Activated T-helper 17 cell treated with anti-CD3 and anti-CD28 coated beads, Interleukin-2, amount 50 U/mL, for 72 hours (primary cell): ENCODE data around the gene E4F1. TPM values are rescaled to one million over a fixed set of nuclear protein-coding genes. Genes with fewer than 3 reads are reported as not detected.

Experiments
- ATAC-seq: fragments of 150-1000 bp; cut with Tn5 transposase; replicated peaks from 2 replicates; pipeline ENCODE4 v1.10.0; 2021; ENCODE audit warnings: mild to moderate bottlenecking, moderate library complexity
- H3K27ac Mint-ChIP-seq: one replicate; pipeline ENCODE4 v1.8.0; 2022; ENCODE audit warnings: mixed read lengths
- H3K27me3 Mint-ChIP-seq: one replicate; pipeline ENCODE4 v1.8.0; 2022; ENCODE audit warnings: mixed read lengths
- H3K36me3 Mint-ChIP-seq: one replicate; pipeline ENCODE4 v1.8.0; 2022; ENCODE audit warnings: low read depth, mild to moderate bottlenecking, mixed read lengths
- H3K4me1 Mint-ChIP-seq: one replicate; pipeline ENCODE4 v1.8.0; 2022; ENCODE audit warnings: mixed read lengths
- H3K4me3 Mint-ChIP-seq: one replicate; pipeline ENCODE4 v1.8.0; 2022; ENCODE audit warnings: mild to moderate bottlenecking, mixed read lengths
- H3K9me3 Mint-ChIP-seq: one replicate; pipeline ENCODE4 v1.8.0; 2022; ENCODE audit warnings: mixed read lengths
- total RNA-seq, 2 donors: library from RNA; stranded (reverse); gene quantifications; one replicate each; pipeline ENCODE4 v1.2.3, GENCODE V29; 2022

Gene E4F1
- total RNA-seq, 2 donors from 2014 or later: 20.1 to 22.8 TPM

GRCh38 chr16:2207872-2208271, 15.5 kb upstream of the E4F1 start:
- no peaks in the 10 kb centered on the region for H3K27me3 Mint-ChIP-seq
- H3K9me3 Mint-ChIP-seq: no peaks in the 10 kb centered on the region
- peaks cover 35% of the 10 kb centered on the region for H3K36me3 Mint-ChIP-seq
- H3K4me1 Mint-ChIP-seq: peaks cover 17% of the 10 kb centered on the region
- ATAC-seq: no peak
- peak overlapping the region; percentile 80 for H3K4me3 Mint-ChIP-seq
- no peak overlapping the region for H3K27ac Mint-ChIP-seq

GRCh38 chr16:2208308-2208707, 15.1 kb upstream of the E4F1 start:
- H3K4me3 Mint-ChIP-seq: no peak overlapping the region
- no peak overlapping the region for H3K27ac Mint-ChIP-seq
- no peaks in the 10 kb centered on the region for H3K27me3 Mint-ChIP-seq
- H3K4me1 Mint-ChIP-seq: peaks cover 17% of the 10 kb centered on the region
- H3K36me3 Mint-ChIP-seq: peaks cover 39% of the 10 kb centered on the region
- H3K9me3 Mint-ChIP-seq: no peaks in the 10 kb centered on the region
- ATAC-seq: no peak

- no peak for ATAC-seq
- no peak overlapping the region for H3K27ac Mint-ChIP-seq
- no peaks in the 10 kb centered on the region for H3K9me3 Mint-ChIP-seq
- H3K36me3 Mint-ChIP-seq: peaks cover 44% of the 10 kb centered on the region
- H3K4me1 Mint-ChIP-seq: peaks cover 17% of the 10 kb centered on the region
- no peaks in the 10 kb centered on the region for H3K27me3 Mint-ChIP-seq
- no peak overlapping the region for H3K4me3 Mint-ChIP-seq
These were observed 14.6 kb upstream of the E4F1 start for GRCh38 chr16:2208772-2209171.

GRCh38 chr16:2209258-2210008, 14.0 kb upstream of the E4F1 start:
- Mint-ChIP-seq H3K27ac (no peak overlapping the region), H3K4me1 (peaks cover 15% of the 10 kb centered on the region), H3K27me3 (no peaks in the 10 kb centered on the region)

GRCh38 chr16:2210009-2210332, 13.4 kb upstream of the E4F1 start:
- peaks cover 12% of the 10 kb centered on the region for H3K4me1 Mint-ChIP-seq
- H3K9me3 Mint-ChIP-seq: no peaks in the 10 kb centered on the region
- H3K27ac Mint-ChIP-seq: no peak overlapping the region
- no peaks in the 10 kb centered on the region for H3K27me3 Mint-ChIP-seq
- no peak overlapping the region for H3K4me3 Mint-ChIP-seq
- no peak for ATAC-seq
- peaks cover 44% of the 10 kb centered on the region for H3K36me3 Mint-ChIP-seq

More at GRCh38 chr16:2209258-2210008, 14.0 kb upstream of the E4F1 start:
- Mint-ChIP-seq H3K9me3 (no peaks in the 10 kb centered on the region), H3K36me3 (peaks cover 44% of the 10 kb centered on the region), H3K4me3 (no peak overlapping the region)
- ATAC-seq: no peak

GRCh38 chr16:2210386-2211365, 12.7 kb upstream of the E4F1 start, which contains the start of gene BRICD5:
Gene BRICD5, minus strand, starts transcription at chr16:2210863. Its CDS starts 30 bp downstream, at chr16:2210833.
- Mint-ChIP-seq H3K4me1 (peaks cover 12% of the 10 kb centered on the region), H3K27me3 (no peaks in the 10 kb centered on the region), H3K4me3 (peak within 1 kb of the TSS; percentile 89), H3K27ac (no peak within 1 kb of the TSS), H3K36me3 (peaks cover 44% of the 10 kb centered on the region), H3K9me3 (no peaks in the 10 kb centered on the region)
- ATAC-seq: no peak

- Mint-ChIP-seq H3K27me3 (no peaks in the 10 kb centered on the region), H3K36me3 (peaks cover 36% of the 10 kb centered on the region), H3K9me3 (no peaks in the 10 kb centered on the region), H3K4me3 (peak overlapping the region; percentile 89), H3K4me1 (peaks cover 12% of the 10 kb centered on the region), H3K27ac (no peak overlapping the region)
- no peak for ATAC-seq
These were observed 11.5 kb upstream of the E4F1 start for GRCh38 chr16:2211923-2212347.

- Mint-ChIP-seq H3K36me3 (peaks cover 30% of the 10 kb centered on the region), H3K4me3 (peak overlapping the region; percentile 89), H3K4me1 (peaks cover 7% of the 10 kb centered on the region), H3K27me3 (no peaks in the 10 kb centered on the region), H3K27ac (no peak overlapping the region), H3K9me3 (no peaks in the 10 kb centered on the region)
- no peak for ATAC-seq
These were observed 10.7 kb upstream of the E4F1 start for GRCh38 chr16:2212362-2213324.

- no peak for ATAC-seq
- H3K9me3 Mint-ChIP-seq: no peaks in the 10 kb centered on the region
- H3K4me3 Mint-ChIP-seq: peak overlapping the region; percentile 89
- peaks cover 6% of the 10 kb centered on the region for H3K4me1 Mint-ChIP-seq
- H3K27me3 Mint-ChIP-seq: no peaks in the 10 kb centered on the region
- peak overlapping the region; percentile 73 for H3K27ac Mint-ChIP-seq
- H3K36me3 Mint-ChIP-seq: peaks cover 21% of the 10 kb centered on the region
These were observed 9.3 kb upstream of the E4F1 start for GRCh38 chr16:2213817-2214718.

GRCh38 chr16:2214719-2214968, 8.7 kb upstream of the E4F1 start, which contains the start of gene PGP:
Gene PGP, minus strand, starts transcription at chr16:2214840. Its CDS starts 63 bp downstream, at chr16:2214777.
- H3K27me3 Mint-ChIP-seq: no peaks in the 10 kb centered on the region
- peaks cover 21% of the 10 kb centered on the region for H3K36me3 Mint-ChIP-seq
- peak within 1 kb of the TSS; percentile 89 for H3K4me3 Mint-ChIP-seq
- ATAC-seq: no peak
- peak within 1 kb of the TSS; percentile 73 for H3K27ac Mint-ChIP-seq
- H3K9me3 Mint-ChIP-seq: no peaks in the 10 kb centered on the region
- H3K4me1 Mint-ChIP-seq: peaks cover 6% of the 10 kb centered on the region

- H3K9me3 Mint-ChIP-seq: no peaks in the 10 kb centered on the region
- no peak for ATAC-seq
- H3K36me3 Mint-ChIP-seq: peaks cover 21% of the 10 kb centered on the region
- H3K27me3 Mint-ChIP-seq: no peaks in the 10 kb centered on the region
- peaks cover 6% of the 10 kb centered on the region for H3K4me1 Mint-ChIP-seq
- no peak overlapping the region for H3K27ac Mint-ChIP-seq
- H3K4me3 Mint-ChIP-seq: peak overlapping the region; percentile 80
These were observed 7.1 kb upstream of the E4F1 start for GRCh38 chr16:2216330-2216729.

- peak overlapping the region; percentile 78 for H3K27ac Mint-ChIP-seq
- H3K4me3 Mint-ChIP-seq: peak overlapping the region; percentile 80
- no peaks in the 10 kb centered on the region for H3K27me3 Mint-ChIP-seq
- H3K36me3 Mint-ChIP-seq: peaks cover 8% of the 10 kb centered on the region
- peak; percentile 10 for ATAC-seq
- H3K4me1 Mint-ChIP-seq: no peaks in the 10 kb centered on the region
- H3K9me3 Mint-ChIP-seq: no peaks in the 10 kb centered on the region
These were observed 623 bp downstream of the E4F1 start for GRCh38 chr16:2223942-2224486.

GRCh38 chr16:2226245-2226793, 2.9 kb downstream of the E4F1 start:
- H3K36me3 Mint-ChIP-seq: peaks cover 20% of the 10 kb centered on the region
- H3K9me3 Mint-ChIP-seq: no peaks in the 10 kb centered on the region
- H3K4me1 Mint-ChIP-seq: no peaks in the 10 kb centered on the region
- H3K4me3 Mint-ChIP-seq: no peak overlapping the region
- H3K27me3 Mint-ChIP-seq: no peaks in the 10 kb centered on the region
- H3K27ac Mint-ChIP-seq: no peak overlapping the region
- no peak for ATAC-seq
